ENCODE data around the gene FAM222B. TPM values are rescaled to one million over a fixed set of nuclear protein-coding genes. Genes with fewer than 3 reads are reported as not detected.

The FAM222B gene
- polyA plus RNA-seq, 2 of the 4 experiments (the other 2 are of a cell fraction) = 10.7 to 15.6 TPM

- DNase-seq (ENCODE audit: low read depth in 1 of 2, low spot score in 1 of 2) = no peak
- 89% methylated on average over 12 of the region's 12 CpGs for WGBS (ENCODE audit: missing lambda C conversion rate)
- no peaks in the 10 kb centered on the region for H3K9me3 ChIP-seq
- no peaks in the 10 kb centered on the region for H3K4me1 ChIP-seq
- H3K4me3 ChIP-seq = no peak overlapping the region
- ChIA-PET POLR2A (no interaction called here), CTCF (interaction anchor here (0.9 to 9.9 kb wide), 4 partner anchors 9 to 161 kb away, joined by 3 to 54 read pairs (median 4); partner anchors contain the start of gene DHRS13)
- no peak overlapping the region for H3K4me2 ChIP-seq
- no peak for ATAC-seq
- FAIRE-seq = no peak
- no peak overlapping the region for H3K27ac ChIP-seq
- TF ChIP-seq FOSL2 (IDR thresholded peaks at IDR 0.05) = no peak
- TF ChIP-seq FOSL2 (CRISPR knock-in tag; IDR thresholded peaks at IDR 0.05) = no peak
- no peak for TF ChIP-seq PBX3 (IDR thresholded peaks at IDR 0.05)
- TF ChIP-seq, protein P1, sequence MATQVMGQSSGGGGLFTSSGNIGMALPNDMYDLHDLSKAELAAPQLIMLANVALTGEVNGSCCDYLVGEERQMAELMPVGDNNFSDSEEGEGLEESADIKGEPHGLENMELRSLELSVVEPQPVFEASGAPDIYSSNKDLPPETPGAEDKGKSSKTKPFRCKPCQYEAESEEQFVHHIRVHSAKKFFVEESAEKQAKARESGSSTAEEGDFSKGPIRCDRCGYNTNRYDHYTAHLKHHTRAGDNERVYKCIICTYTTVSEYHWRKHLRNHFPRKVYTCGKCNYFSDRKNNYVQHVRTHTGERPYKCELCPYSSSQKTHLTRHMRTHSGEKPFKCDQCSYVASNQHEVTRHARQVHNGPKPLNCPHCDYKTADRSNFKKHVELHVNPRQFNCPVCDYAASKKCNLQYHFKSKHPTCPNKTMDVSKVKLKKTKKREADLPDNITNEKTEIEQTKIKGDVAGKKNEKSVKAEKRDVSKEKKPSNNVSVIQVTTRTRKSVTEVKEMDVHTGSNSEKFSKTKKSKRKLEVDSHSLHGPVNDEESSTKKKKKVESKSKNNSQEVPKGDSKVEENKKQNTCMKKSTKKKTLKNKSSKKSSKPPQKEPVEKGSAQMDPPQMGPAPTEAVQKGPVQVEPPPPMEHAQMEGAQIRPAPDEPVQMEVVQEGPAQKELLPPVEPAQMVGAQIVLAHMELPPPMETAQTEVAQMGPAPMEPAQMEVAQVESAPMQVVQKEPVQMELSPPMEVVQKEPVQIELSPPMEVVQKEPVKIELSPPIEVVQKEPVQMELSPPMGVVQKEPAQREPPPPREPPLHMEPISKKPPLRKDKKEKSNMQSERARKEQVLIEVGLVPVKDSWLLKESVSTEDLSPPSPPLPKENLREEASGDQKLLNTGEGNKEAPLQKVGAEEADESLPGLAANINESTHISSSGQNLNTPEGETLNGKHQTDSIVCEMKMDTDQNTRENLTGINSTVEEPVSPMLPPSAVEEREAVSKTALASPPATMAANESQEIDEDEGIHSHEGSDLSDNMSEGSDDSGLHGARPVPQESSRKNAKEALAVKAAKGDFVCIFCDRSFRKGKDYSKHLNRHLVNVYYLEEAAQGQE (IDR thresholded peaks at IDR 0.05) = no peak
- no peak for TF ChIP-seq ZSCAN20 (CRISPR knock-in tag; IDR thresholded peaks at IDR 0.05)
- TF ChIP-seq CHD2 (IDR thresholded peaks at IDR 0.05; ENCODE audit: low read length, partially characterized antibody) = no peak
- TF ChIP-seq KDM5A (IDR thresholded peaks at IDR 0.05) = no peak
- TF ChIP-seq, protein P2, sequence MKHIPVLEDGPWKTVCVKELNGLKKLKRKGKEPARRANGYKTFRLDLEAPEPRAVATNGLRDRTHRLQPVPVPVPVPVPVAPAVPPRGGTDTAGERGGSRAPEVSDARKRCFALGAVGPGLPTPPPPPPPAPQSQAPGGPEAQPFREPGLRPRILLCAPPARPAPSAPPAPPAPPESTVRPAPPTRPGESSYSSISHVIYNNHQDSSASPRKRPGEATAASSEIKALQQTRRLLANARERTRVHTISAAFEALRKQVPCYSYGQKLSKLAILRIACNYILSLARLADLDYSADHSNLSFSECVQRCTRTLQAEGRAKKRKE (CRISPR knock-in tag; IDR thresholded peaks at IDR 0.05; ENCODE audit: low read depth) = no peak
- TF ChIP-seq HDAC2 (IDR thresholded peaks at IDR 0.05) = no peak
- TF ChIP-seq HOXB13 (CRISPR knock-in tag; IDR thresholded peaks at IDR 0.05; ENCODE audit: low read depth) = no peak
- no peak for TF ChIP-seq SREBF2 (IDR thresholded peaks at IDR 0.05)
- no peak for TF ChIP-seq CBX8 (IDR thresholded peaks at IDR 0.05)
- no peak for TF ChIP-seq TP53 (CRISPR knock-in tag; IDR thresholded peaks at IDR 0.05)
- no peak for TF ChIP-seq ZNF302 (CRISPR knock-in tag; IDR thresholded peaks at IDR 0.05)
- TF ChIP-seq NPAS2 (CRISPR knock-in tag; IDR thresholded peaks at IDR 0.05; ENCODE audit: borderline replicate concordance) = no peak
- TF ChIP-seq TFCP2L1 (CRISPR knock-in tag; IDR thresholded peaks at IDR 0.05) = no peak
- TF ChIP-seq CBX2 (IDR thresholded peaks at IDR 0.05; ENCODE audit: borderline replicate concordance, low read depth) = no peak
- TF ChIP-seq NR3C1 (IDR thresholded peaks at IDR 0.05) = no peak
Observed at GRCh38 chr17:28887871-28888471, 45.4 kb upstream of the FAM222B start.

GRCh38 chr17:28885951-28886350 is 43.4 kb upstream of the FAM222B start:
- CTCF ChIA-PET = interaction anchor here (0.5 to 9.9 kb wide), 6 partner anchors 12 to 159 kb away, joined by 4 to 54 read pairs (median 6); partner anchors contain the start of genes DHRS13 and TLCD1
- no peaks in the 10 kb centered on the region for H3K9me3 ChIP-seq

GRCh38 chr17:28885363-28885762 is 42.8 kb upstream of the FAM222B start:
- Histone ChIP-seq H3K9me3 (no peaks in the 10 kb centered on the region), H3K4me3 (no peak overlapping the region), H3K4me2 (no peak overlapping the region), H3K4me1 (no peaks in the 10 kb centered on the region), H3K27ac (no peak overlapping the region)
- ChIA-PET CTCF (interaction anchor here (1.6 to 4.0 kb wide), 5 partner anchors 12 to 159 kb away, joined by 5 to 22 read pairs (median 7); partner anchors contain the start of genes DHRS13, FLOT2 and TLCD1), POLR2A (no interaction called here)
- FAIRE-seq = no peak
- WGBS (ENCODE audit: missing lambda C conversion rate) = 87% methylated on average over 4 of the region's 4 CpGs
- no peak for DNase-seq (ENCODE audit: low read depth in 1 of 2, low spot score in 1 of 2)
- TF ChIP-seq ZSCAN20 (CRISPR knock-in tag; IDR thresholded peaks at IDR 0.05) = no peak
- no peak for TF ChIP-seq FOSL2 (IDR thresholded peaks at IDR 0.05)
- TF ChIP-seq FOSL2 (CRISPR knock-in tag; IDR thresholded peaks at IDR 0.05) = no peak
- TF ChIP-seq POLR2AphosphoS2 (conservative IDR thresholded peaks at IDR 0.05; ENCODE audit: low read length) = no peak
- TF ChIP-seq FOSB (CRISPR knock-in tag; IDR thresholded peaks at IDR 0.05) = no peak
- TF ChIP-seq, protein P3, sequence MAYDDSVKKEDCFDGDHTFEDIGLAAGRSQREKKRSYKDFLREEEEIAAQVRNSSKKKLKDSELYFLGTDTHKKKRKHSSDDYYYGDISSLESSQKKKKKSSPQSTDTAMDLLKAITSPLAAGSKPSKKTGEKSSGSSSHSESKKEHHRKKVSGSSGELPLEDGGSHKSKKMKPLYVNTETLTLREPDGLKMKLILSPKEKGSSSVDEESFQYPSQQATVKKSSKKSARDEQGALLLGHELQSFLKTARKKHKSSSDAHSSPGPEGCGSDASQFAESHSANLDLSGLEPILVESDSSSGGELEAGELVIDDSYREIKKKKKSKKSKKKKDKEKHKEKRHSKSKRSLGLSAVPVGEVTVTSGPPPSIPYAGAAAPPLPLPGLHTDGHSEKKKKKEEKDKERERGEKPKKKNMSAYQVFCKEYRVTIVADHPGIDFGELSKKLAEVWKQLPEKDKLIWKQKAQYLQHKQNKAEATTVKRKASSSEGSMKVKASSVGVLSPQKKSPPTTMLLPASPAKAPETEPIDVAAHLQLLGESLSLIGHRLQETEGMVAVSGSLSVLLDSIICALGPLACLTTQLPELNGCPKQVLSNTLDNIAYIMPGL (CRISPR knock-in tag; IDR thresholded peaks at IDR 0.05; ENCODE audit: borderline replicate concordance) = no peak
- ATAC-seq = no peak

More at GRCh38 chr17:28885951-28886350, 43.4 kb upstream of the FAM222B start:
- POLR2A ChIA-PET = no interaction called here
- H3K4me1 ChIP-seq = no peaks in the 10 kb centered on the region
- WGBS (ENCODE audit: missing lambda C conversion rate) = 87% methylated on average over 10 of the region's 10 CpGs
- no peak overlapping the region for H3K4me3 ChIP-seq
- no peak for ATAC-seq
- TF ChIP-seq RFX5 (IDR thresholded peaks at IDR 0.05) (no peak), HEYL (CRISPR knock-in tag; IDR thresholded peaks at IDR 0.05) (no peak)
- no peak overlapping the region for H3K27ac ChIP-seq
- FAIRE-seq = no peak
- DNase-seq (ENCODE audit: low read depth in 1 of 2, low spot score in 1 of 2) = no peak
- no peak overlapping the region for H3K4me2 ChIP-seq

Data from A549 (cell line).